Stimulated activated CD4-positive, alpha-beta T cell treated with anti-CD3 and anti-CD28 coated beads, Interleukin-2, amount 100 ng/mL, for 4 hours (primary cell): ENCODE results near the gene TUFT1.
"Not testable (repeated sequence)": the region's sequence is repeated elsewhere in the genome, so short reads cannot be mapped to it uniquely, and the experiment has no call there.

Source experiments
- DNase-seq: peaks from one replicate; pipeline ENCODE4 v3.0.0-alpha.2; 2020; ENCODE audit warnings: low read depth

The TUFT1 gene

GRCh38 chr1:151618470-151618869 is 78.4 kb downstream of the TUFT1 start:
- DNase-seq: no peak

- DNase-seq: not testable (repeated sequence)
Observed at GRCh38 chr1:151618996-151619395, 78.9 kb downstream of the TUFT1 start.

GRCh38 chr1:151619489-151620093 is 79.5 kb downstream of the TUFT1 start:
- DNase-seq: no peak

DNA sequence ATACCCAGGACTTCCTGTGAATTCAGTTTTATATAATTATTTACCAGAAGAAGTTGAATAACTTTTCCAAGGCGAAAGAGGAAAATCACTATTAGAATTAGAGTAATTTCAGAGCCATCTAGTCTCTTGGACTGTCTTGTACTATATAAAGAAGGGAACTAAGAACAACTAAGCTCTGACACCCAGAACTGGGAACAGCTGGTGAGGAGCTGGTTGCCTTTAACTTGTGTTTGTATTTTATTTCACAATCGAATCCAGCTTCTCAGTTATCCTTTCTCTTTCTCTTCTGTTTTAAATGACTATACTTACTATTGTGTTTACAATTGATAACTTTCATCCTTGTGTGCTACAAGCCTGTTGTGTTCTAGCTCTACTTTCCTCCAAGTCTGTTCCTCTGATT is 80.2 kb downstream of the TUFT1 start:
- no peak for DNase-seq

DNA sequence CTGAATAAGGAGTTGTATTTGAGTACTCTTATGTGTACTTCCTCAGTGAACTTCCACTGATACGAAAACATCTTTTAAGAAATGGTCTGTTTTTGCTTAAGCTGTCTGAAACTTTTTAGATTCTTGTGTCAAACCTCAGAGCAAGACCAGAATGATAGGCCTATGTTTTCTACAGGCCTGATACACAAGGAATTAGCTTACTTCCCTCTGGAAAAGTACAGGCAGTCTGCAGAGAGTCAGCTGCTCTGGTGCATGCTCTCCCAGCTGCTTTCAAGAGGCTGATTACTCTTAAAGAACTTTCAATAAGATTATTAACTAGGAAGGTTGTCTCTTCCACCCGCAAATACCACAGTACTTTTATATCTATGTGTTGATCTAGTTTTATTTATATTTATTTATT is 81.2 kb downstream of the TUFT1 start:
- no peak for DNase-seq

GRCh38 chr1:151624783-151625182 is 84.7 kb downstream of the TUFT1 start:
- DNase-seq: no peak

DNA sequence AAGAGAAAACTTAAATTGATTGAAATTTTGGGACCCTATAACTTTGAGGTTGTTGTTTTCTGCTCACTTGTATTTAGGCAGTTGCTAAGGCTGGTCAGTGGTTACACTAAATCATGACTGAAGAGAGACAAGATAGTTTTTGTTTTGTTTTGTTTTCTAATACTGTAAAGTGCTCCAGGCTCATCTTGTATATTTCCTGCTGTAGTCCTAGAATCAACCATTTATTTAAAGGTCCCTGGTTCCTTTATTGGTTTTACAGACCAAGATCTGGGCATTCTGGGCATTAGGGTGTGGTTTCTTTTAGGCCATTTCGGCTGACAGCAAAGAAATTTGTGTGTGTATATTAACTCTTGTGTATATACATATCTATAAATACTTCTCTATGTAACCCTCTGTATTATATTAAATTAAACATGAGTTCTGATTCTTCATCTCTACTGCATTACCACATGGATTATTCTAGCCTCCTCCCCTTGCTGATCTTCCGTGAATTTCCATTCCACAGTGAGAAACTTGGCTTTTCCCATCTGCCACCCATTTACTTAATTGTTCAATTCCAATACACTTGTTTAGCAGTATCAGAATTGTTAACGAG is 86.7 kb downstream of the TUFT1 start:
- no peak for DNase-seq

DNA sequence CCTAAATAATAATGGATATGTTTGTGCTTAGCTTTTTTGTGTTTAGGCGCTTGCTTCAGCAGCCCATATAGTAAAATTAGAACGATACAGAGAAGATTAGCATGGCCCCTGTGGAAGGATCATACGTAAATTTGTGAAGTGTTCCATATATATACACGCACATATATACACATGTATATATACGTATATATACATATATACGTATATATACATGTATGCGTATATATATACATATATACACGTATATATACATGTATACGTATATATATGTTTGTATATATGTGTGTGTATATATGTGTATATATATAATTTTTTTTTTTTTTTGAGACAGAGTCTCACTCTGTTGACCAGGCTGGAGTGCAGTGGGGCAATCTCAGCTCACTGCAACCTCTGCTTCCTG is 89.2 kb downstream of the TUFT1 start:
- DNase-seq: no peak
